ENCODE measurements around the gene PRH2.
A peak's percentile ranks its signal among the peaks of the same experiment; 100 is the strongest.

Gene PRH2

GRCh38 chr12:10936506-10936905 is 7.5 kb downstream of the PRH2 start:
- TF ChIP-seq, protein P1, sequence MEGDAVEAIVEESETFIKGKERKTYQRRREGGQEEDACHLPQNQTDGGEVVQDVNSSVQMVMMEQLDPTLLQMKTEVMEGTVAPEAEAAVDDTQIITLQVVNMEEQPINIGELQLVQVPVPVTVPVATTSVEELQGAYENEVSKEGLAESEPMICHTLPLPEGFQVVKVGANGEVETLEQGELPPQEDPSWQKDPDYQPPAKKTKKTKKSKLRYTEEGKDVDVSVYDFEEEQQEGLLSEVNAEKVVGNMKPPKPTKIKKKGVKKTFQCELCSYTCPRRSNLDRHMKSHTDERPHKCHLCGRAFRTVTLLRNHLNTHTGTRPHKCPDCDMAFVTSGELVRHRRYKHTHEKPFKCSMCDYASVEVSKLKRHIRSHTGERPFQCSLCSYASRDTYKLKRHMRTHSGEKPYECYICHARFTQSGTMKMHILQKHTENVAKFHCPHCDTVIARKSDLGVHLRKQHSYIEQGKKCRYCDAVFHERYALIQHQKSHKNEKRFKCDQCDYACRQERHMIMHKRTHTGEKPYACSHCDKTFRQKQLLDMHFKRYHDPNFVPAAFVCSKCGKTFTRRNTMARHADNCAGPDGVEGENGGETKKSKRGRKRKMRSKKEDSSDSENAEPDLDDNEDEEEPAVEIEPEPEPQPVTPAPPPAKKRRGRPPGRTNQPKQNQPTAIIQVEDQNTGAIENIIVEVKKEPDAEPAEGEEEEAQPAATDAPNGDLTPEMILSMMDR (IDR thresholded peaks at IDR 0.05; ENCODE audit: control insufficient read depth, insufficient read depth, low read depth, low read length, missing control alignments) = no peak
- H3K4me3 ChIP-seq (ENCODE audit: control insufficient read depth, low read depth, low read length) = no peak overlapping the region
- DNase-seq (ENCODE audit: low read depth) = no peak

DNA sequence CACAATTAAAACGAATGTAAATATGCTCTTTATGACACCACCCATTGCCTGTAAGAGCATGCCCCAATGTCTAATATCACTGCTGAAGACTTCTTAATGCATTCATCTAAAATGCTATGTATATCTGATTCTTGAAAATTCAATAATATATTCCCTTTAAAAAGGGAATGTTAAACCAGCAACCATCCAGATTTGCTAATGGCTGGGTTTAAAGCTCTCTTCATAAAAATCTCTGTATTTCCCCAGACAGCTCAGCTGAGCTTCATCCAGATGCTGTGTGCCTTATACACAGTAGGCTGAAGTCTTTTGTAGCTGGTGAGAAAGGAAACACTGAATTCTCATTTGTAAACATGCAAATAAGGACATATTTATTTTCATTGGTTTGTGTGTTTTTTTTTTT is 10.1 kb downstream of the PRH2 start, which contains the start of gene TAS2R14:
Gene TAS2R14, minus strand, starts transcription at position 101 of the 400 bp plus-strand sequence. Its CDS starts 56 bp downstream, at position 45.
- H3K4me3 ChIP-seq (ENCODE audit: control insufficient read depth, low read depth, low read length) = no peak within 1 kb of the TSS
- no peak for DNase-seq (ENCODE audit: low read depth)
- TF ChIP-seq, protein P1 (IDR thresholded peaks at IDR 0.05; ENCODE audit: control insufficient read depth, insufficient read depth, low read depth, low read length, missing control alignments) = no peak

DNA sequence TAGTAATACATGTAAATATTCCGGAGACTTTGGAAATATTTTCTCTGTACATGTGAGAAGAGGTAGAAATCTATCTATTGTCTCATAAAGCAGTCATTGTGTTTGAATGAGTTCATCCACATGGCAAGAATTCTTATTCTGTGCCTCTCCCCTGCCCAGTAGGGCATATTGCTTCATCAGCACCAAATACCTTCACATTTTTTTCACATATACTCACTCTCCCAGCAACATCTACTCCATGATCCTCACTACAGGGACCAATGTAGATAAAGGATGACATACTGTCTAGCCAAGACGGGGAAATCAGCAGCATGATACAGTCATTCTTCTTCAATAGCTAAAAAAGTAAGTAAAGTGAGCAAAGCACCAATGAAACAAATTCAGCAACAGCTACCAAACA is 11.4 kb downstream of the PRH2 start:
- DNase-seq (ENCODE audit: low read depth) = peak; percentile 59
- no peak overlapping the region for H3K4me3 ChIP-seq (ENCODE audit: control insufficient read depth, low read depth, low read length)

DNA sequence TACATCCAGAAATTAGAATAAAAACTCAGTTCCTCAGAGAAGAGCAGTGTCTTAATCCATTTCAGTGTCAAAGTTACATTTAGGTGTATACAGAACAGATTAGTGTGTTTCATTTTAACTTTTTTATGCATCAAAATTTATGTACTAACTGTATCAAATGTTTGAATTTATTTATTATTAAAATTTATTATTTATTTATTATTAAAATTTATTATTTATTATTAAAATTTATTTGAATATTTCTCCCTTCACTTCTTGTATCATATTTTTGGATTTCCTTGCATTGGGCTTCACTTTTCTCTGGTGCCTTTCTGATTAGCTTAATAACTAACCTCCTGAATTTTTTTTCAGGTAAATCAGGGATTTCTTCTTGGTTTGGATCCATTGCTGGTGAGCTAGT is 12.3 kb downstream of the PRH2 start:
- TF ChIP-seq, protein P1 (IDR thresholded peaks at IDR 0.05; ENCODE audit: control insufficient read depth, insufficient read depth, low read depth, low read length, missing control alignments) = no peak
- no peak for DNase-seq (ENCODE audit: low read depth)
- no peak overlapping the region for H3K4me3 ChIP-seq (ENCODE audit: control insufficient read depth, low read depth, low read length)

More for the DNA sequence above, 11.4 kb downstream of the PRH2 start:
- TF ChIP-seq, protein P1 (IDR thresholded peaks at IDR 0.05; ENCODE audit: control insufficient read depth, insufficient read depth, low read depth, low read length, missing control alignments) = no peak

DNA sequence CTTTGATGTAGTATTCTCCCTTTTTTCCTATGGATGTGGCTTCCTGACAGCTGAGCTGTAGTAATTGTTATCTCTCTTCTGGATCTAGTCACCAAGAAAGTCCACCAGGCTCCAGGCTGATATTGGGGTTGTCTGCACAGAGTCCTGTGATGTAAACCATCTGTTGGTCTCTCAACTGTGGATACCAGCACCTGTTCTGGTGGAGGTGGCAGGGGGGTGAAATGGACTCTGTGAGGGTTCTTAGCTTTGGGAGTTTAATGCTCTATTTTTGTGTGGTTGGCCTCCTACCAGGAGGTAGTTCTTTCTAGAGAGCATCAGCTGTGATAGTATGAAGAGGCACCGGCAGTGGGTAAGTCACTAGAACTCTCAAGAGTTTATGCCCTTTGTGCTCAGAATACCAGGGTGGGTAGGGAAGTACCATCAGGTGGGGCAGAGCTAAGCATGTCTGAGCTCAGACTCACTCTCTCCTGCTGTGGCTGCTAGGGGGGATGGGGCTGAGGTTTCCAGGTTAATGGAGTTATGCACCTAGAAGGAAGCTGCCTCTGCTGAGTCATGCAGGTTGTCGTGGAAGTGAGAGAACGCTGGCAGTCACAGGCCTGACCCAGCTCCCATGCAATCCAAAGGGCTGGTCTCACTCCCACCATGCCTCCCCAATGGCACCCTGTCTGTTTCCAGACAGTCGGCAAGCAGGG is 13.0 kb downstream of the PRH2 start:
- no peak for DNase-seq (ENCODE audit: low read depth)
- TF ChIP-seq, protein P1 (IDR thresholded peaks at IDR 0.05; ENCODE audit: control insufficient read depth, insufficient read depth, low read depth, low read length, missing control alignments) = no peak
- no peak overlapping the region for H3K4me3 ChIP-seq (ENCODE audit: control insufficient read depth, low read depth, low read length)

DNA sequence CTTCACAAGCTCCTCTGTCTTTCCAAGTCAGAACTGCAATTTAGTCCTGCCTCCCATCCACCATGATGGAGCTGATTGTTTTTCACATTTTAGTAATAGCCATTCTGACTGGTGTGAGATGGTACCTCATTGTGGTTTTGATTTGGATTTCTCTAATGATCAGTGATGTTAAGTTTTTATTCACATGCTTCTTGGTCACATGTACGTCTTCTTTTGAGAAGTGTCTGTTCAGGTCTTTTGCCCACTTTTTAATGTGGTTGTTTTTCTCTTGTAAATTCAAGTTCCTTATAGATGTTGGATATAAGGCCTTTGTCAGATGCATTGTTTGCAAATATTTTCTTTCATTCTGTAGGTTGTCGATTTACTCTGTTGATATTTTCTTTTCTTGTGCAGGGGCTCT is 14.1 kb downstream of the PRH2 start:
- DNase-seq (ENCODE audit: low read depth) = no peak

More for the DNA sequence above, 14.1 kb downstream of the PRH2 start:
- H3K4me3 ChIP-seq (ENCODE audit: control insufficient read depth, low read depth, low read length) = no peak overlapping the region
- TF ChIP-seq, protein P1 (IDR thresholded peaks at IDR 0.05; ENCODE audit: control insufficient read depth, insufficient read depth, low read depth, low read length, missing control alignments) = no peak
